22Rv1 (cell line): ENCODE measurements around the gene ITGB4.

ENCODE experiments used
- CTCF ChIP-seq: fragments of 450-650 bp; IDR thresholded peaks from 2 replicates; pipeline ENCODE4 v1.5.1; 2017; ENCODE audit warnings: mild to moderate bottlenecking
- ZFX ChIP-seq: fragments of 450-650 bp; IDR thresholded peaks from 2 replicates; pipeline ENCODE4 v1.6.1; 2017; ENCODE audit warnings: antibody characterized with exemption, borderline replicate concordance

GRCh38 chr17:75774471-75774990 lies 53.3 kb downstream of the ITGB4 start:
- no peak for TF ChIP-seq CTCF
- TF ChIP-seq ZFX, result no peak
